ENCODE measurements around the gene EED.
A peak's percentile ranks its signal among the peaks of the same experiment; 100 is the strongest.
"Not testable (repeated sequence)": the region's sequence is repeated elsewhere in the genome, so short reads cannot be mapped to it uniquely, and the experiment has no call there.

Gene EED

GRCh38 chr11:86219311-86220193 is 25.0 kb upstream of the EED start:
- DNase-seq = no peak

DNA sequence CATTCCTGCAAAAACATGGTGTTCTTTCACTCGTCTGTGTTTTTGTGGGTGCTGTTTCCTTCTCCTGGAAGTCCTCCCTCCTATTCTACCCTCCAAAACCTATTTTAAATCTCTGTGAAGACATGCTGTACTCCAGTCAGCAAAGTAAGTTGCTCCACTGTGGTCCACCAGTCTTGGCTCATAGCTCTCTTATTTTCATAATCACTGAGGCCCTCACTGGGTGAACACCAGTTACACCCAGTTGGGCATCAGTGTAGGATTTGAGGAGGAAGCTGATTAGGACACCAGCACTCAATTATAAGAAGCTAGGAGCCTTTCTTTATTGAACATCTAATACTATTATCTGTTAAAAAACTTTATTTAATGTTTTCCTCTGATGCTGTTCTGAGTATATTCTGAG is 23.9 kb upstream of the EED start:
- no peak for DNase-seq

DNA sequence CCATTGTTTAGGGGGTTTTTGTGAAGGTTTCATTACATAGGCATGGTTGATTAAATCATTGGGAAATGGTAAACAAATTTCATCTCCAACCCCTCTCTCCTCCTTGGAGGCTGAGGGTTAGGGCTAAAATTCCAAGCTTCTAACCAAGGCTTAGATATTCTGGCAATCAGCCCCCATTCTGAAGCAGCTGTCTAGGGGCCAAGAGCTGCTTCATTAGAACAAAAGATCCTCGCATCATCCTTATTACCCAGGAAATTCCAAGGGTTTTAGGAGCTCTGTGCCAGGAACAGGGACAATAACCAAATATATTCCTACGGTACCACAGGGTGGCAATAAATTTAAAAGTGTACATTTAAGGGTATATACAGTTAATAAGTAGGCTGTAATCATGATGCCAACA is 22.5 kb upstream of the EED start:
- DNase-seq = no peak

DNA sequence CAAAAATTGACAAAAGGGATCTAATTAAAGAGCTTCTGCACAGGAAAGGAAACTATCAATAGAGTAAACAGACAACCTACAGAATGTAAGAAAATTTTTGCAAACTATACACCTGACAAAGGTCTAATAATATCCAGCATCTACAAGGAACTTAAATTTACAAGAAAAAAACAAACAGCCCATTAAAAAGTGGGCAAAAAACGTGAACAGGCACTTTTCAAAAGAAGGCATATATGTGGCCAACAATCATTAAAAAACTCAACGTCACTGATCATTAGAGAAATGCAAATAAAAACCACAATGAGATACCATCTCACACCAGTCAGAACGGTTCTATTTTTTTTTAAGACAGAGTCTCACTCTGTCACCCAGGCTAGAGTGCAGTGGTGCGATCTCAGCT is 20.0 kb upstream of the EED start:
- DNase-seq = not testable (repeated sequence)

- DNase-seq = not testable (repeated sequence)
These were observed 19.2 kb upstream of the EED start for GRCh38 chr11:86225344-86225743.

DNA sequence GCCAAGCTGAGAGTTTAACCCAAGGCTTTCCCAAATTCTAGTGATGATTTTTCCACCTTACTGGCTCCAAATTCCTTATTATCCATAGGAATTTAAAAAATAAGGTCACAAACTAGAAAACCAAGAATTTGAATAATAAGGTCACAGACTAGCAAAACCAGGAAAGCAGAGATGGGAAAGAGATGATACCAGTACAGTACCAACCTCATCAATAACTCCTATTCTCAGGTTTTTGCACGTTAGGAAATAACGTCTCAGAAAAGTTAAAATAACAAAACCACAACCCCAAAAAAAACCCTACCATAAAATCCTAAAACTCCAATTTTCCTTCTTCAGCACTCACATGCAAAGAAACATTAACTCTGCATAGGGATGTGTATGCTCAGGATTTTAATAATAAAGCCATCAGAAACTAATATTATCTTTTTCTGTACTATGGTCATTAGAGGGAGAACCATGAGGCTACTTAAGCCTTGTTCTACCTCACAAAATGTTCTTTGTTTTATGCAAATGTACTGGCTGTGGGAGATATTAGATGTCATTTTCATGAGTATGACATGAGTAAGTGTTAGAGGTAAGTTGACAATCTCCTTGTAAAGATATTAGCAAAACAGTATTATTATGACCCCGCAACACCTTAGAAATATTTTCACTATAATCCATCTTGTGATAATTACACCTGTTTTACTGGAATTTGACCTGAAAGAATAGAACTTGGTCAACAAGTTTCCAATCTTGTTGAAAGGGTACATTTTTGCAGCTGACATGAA is 16.1 kb upstream of the EED start:
- DNase-seq = no peak

DNA sequence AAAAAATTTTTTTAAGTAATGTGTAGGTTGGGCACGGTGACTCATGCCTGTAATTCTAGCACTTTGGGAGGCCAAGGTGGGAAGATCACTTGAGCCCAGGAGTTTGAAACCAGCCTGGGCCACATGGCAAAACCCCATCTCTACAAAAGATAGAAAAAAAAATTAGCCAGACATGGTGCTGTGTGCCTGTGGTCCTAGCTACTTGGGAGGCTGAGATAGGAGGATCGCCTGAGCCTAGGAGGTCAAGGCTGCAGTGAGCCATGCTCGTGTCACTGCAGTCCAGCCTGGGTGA is 15.6 kb upstream of the EED start:
- not testable (repeated sequence) for DNase-seq

DNA sequence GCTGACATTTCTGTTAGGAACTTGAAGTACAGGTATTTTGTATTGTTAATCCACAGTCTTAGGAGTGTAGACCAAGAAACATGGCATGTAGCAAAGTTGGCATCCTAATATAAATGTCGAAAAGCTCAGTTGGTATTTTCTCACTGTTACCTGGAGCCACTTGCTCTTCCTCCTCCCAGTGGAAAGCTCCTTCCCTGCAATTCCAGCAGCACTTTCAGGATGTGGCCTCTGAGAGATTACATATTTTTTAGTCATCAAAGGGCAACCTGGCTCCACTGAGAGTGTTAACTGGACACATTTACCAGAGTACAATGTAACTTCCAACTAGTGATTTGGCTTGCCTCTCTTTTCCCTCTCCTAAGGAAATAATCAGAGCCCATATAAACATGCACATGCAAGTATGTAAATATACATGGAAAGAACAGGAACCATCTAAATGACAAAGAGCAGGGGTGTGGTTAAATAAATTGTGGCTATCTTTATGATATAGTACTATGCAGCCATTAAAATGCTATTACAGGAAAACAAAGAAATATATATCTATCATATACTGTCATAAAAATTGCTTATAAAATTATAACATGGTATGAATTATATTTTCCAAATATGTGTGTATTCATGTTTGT is 14.3 kb upstream of the EED start:
- DNase-seq = no peak

DNA sequence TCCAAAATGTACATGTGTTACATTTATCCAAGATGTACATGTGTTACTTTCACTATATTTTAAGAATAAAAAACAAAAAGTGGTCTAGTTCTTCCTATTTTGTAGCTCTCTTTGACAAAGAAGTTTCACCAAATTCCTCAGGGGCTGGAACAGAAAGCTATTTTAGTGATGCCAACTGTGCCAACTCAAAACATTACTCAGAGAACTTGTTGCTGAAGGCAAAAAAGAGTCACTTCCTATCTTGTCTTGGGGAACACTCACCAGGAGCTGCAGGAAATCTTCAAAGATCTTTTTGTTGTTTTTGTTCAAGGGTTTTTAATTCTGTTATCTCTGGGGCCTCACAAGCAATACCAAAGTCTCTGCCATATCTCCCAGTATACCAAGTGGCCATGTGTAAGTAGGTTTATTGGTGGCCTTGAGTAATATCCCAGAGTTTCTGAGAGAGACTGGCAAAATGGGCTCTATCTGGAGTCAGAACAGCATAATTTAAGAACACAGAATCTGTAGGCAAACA is 13.6 kb upstream of the EED start:
- no peak for DNase-seq

DNA sequence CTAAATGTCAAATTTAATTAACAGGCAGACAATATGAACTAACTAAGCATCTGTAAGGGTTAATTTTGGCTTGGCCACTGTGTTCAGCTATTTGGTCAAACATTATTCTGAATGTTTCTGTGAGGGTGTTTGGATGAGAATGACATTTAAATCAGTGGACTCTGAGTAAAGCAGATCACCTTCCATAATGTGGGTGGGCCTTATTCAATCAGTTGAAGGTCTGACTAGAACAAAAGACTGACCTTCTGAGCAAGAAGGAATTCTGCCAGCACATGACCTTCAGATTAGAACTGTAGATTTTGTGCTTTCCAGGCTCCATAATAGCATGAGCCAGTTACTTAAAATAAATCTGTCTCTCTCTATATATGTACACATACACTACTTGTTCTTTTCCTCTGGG is 12.0 kb upstream of the EED start:
- DNase-seq = no peak

DNA sequence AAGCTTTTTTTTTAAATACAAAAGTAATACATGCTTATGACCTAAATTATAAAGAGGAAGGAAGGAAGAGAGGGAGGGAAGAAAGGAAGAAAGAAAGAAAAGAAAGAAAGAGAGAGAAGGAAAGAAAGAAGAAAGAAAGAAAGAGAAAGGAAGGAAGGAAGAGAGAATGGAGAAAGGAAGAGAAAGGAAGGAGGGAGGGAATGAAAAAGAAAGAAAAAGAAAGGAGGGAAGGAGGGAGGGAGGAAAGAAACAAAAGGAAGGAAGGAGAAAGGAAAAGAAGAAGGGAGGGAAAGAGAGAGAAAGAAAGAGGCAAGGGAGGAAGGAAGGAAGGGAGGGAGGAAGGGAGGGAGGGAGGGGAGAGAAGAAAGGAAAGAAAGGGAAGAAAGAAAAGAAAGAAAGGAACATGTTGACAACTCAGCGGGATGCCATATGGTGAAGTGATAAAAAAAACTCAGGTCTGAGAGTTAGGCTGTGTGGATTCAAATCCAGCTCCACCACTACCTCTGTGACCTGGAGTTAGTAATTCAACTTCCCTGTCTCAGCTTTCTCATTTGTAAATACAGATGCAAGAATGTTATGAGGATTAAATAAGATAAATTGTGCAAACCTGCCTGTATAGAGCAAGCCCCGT is 9.6 kb upstream of the EED start:
- DNase-seq = no peak

DNA sequence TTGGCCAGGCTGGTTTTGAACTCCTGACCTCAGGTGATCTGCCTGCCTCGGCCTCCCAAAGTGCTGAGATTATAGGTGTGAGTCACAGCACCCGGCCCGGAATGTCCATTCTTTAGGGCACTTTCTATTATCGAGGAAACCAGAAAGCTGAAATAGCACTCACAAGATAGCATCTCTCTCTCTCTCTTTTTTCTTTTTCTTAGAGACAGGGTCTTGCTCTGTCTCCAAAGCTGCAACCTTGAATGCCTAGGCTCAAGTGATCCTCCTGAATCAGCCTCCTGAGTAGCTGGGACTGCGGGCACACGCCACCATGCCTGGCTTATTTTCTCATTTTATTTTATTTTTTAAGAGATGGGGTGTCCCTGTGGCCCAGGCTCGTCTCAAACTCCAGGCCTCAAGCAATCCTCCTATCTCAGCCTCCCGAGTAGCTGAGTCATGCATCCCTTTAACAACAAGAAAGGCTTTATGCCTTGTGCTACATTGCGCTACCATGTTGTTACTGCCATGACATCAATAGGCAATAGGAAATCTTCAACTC is 7.2 kb upstream of the EED start:
- no peak for DNase-seq

DNA sequence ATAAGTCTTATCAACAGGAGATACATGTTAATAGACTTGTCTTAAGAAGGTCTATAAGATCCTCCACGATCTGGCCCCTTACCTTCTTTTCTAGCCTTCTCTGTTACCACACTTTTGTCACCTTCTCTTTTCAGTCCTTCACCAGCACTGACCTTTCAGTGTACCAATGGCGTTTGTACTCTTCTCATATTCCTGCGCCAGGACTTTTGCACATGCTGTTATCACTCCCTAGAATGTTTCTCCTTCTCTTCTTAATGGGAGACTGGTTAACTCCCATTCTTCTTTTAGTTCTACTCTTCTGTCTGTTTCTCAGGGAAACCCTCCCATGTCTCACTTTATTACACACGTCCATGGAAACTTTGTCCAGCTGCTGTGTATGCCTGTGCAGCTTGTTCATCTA is 4.4 kb upstream of the EED start:
- no peak for DNase-seq

- no peak for DNase-seq
These were observed 2.5 kb upstream of the EED start for GRCh38 chr11:86241956-86242535.

- DNase-seq = no peak
These were observed 1.2 kb upstream of the EED start for GRCh38 chr11:86243396-86243795.

GRCh38 chr11:86244063-86244521 is 461 bp upstream of the EED start:
- DNase-seq = peak; percentile 76

- no peak for DNase-seq
These were observed 1.1 kb downstream of the EED start for GRCh38 chr11:86245369-86246292.

- no peak for DNase-seq
These were observed 1.7 kb downstream of the EED start for GRCh38 chr11:86246293-86246675.

DNA sequence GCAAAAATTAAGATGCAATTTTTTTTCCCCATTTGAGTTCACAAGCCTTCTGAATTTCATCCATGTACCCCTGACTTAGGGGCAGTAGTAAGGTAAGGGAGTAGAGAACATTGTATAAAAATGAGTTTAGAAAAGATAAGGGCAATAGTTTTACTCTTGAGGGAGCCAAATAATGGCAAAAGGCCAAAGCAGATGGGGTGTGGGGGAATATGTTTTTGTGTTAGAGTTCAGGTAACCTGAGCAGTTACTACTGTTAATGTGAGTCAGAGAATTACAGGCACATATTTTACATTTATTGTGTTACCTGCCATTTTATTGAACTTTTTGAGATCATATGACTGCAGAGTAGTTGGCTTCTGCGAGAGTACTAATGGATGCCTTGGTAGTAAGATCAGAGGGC is 3.1 kb downstream of the EED start:
- DNase-seq = no peak

- DNase-seq = no peak
These were observed 4.1 kb downstream of the EED start for GRCh38 chr11:86248609-86249008.

- no peak for DNase-seq
These were observed 5.0 kb downstream of the EED start for GRCh38 chr11:86249307-86250098.
